ENCODE measurements around the gene PFKFB1. TPM values are rescaled to one million over a fixed set of nuclear protein-coding genes. Genes with fewer than 3 reads are reported as not detected.

Gene PFKFB1
- total RNA-seq, 1 donor from 2014 or later = 0.17 TPM

DNA sequence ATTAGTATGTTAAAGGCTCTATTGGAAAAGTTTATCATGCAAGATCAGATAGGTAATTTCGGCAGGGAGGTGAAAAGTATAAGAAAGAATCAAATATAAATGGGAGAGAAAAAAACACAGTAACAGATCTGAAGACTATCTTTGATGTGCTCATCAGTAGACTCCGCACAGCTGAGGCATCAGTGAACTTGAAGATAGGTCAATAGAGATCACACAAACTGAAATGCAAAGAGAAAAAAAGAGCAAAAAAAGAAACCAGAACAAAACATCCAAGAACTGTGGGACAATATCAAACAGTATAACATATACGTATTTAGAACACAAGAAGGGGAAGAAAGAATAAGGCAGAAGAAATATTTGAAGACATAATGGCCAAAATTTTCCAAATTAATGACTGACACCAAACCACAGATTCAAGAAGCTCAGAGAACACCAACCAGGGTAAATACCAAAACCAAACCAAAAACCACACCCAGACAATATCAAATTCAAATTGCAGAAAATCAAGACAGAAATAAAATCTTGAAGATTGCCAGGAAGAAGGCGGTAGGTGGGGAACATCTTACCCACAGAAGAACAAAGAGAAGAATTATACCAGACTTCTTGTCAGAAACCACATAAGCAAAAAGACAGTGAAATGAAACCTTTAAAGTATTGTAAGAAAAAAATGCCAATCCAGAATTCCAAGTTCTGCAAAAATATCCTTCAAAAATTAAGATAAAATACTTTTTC, 29.1 kb downstream of the PFKFB1 start:
- Histone ChIP-seq H3K4me3 (no peak overlapping the region), H3K27ac (no peak overlapping the region), H2AFZ (replicated peaks) (no peak overlapping the region), H3K4me2 (no peak overlapping the region), H3F3A (ENCODE audit: low read depth) (no peaks in the 10 kb centered on the region), H3K9me3 (ENCODE audit: low read depth) (peaks cover 5% of the 10 kb centered on the region), H3K79me2 (ENCODE audit: low read depth) (no peaks in the 10 kb centered on the region), H4K20me1 (ENCODE audit: low read depth) (no peaks in the 10 kb centered on the region), H3K4me1 (no peaks in the 10 kb centered on the region), H3K36me3 (no peaks in the 10 kb centered on the region), H3K9ac (no peak overlapping the region), H3K27me3 (no peaks in the 10 kb centered on the region)
- H3K9me3 Mint-ChIP-seq = peaks cover 2% of the 10 kb centered on the region
- peaks cover 8% of the 10 kb centered on the region for H3K27me3 Mint-ChIP-seq (ENCODE audit: insufficient read depth, low read depth)
- H3K36me3 Mint-ChIP-seq = no peaks in the 10 kb centered on the region
- no peaks in the 10 kb centered on the region for H3K4me1 Mint-ChIP-seq
- no peak overlapping the region for H3K27ac Mint-ChIP-seq
- no peak for DNase-seq (ENCODE audit: low spot score)
- no peak overlapping the region for H3K4me3 Mint-ChIP-seq
- TF ChIP-seq, protein P1, sequence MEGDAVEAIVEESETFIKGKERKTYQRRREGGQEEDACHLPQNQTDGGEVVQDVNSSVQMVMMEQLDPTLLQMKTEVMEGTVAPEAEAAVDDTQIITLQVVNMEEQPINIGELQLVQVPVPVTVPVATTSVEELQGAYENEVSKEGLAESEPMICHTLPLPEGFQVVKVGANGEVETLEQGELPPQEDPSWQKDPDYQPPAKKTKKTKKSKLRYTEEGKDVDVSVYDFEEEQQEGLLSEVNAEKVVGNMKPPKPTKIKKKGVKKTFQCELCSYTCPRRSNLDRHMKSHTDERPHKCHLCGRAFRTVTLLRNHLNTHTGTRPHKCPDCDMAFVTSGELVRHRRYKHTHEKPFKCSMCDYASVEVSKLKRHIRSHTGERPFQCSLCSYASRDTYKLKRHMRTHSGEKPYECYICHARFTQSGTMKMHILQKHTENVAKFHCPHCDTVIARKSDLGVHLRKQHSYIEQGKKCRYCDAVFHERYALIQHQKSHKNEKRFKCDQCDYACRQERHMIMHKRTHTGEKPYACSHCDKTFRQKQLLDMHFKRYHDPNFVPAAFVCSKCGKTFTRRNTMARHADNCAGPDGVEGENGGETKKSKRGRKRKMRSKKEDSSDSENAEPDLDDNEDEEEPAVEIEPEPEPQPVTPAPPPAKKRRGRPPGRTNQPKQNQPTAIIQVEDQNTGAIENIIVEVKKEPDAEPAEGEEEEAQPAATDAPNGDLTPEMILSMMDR (IDR thresholded peaks at IDR 0.05) = no peak
- TF ChIP-seq EZH2phosphoT487 (IDR thresholded peaks at IDR 0.05) (no peak), EZH2 (IDR thresholded peaks at IDR 0.05) (no peak)

DNA sequence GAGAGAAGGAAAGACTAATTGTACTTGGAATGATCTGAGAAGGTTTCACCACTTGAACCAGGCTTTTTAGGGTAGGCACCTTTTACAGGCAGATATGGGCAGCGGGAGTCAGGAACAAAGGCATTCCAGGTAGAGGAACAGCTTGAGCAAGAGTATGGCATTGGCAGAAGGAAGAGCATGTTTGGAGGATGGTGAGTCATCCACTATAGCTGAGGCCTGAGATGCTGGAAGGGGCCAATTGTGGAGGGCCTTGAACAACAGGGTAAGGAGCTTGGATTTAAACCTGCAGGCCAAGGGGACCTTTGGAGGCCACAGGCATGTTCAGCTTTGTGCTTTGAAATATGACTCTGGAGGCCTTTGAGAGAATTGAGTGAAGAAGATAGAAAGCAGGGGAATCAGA, 32.2 kb downstream of the PFKFB1 start:
- no peak overlapping the region for H3K4me3 Mint-ChIP-seq
- H3K36me3 Mint-ChIP-seq = no peaks in the 10 kb centered on the region
- no peak for DNase-seq (ENCODE audit: low spot score)
- no peak overlapping the region for H3K4me3 ChIP-seq
- TF ChIP-seq EZH2phosphoT487 (IDR thresholded peaks at IDR 0.05) (no peak), EZH2 (IDR thresholded peaks at IDR 0.05) (no peak)
- TF ChIP-seq, protein P1 (IDR thresholded peaks at IDR 0.05) = no peak
- H3K27ac ChIP-seq = no peak overlapping the region
- peaks cover 8% of the 10 kb centered on the region for H3K27me3 Mint-ChIP-seq (ENCODE audit: insufficient read depth, low read depth)
- no peaks in the 10 kb centered on the region for H3K27me3 ChIP-seq
- H3K4me2 ChIP-seq = no peak overlapping the region
- no peaks in the 10 kb centered on the region for H3K4me1 Mint-ChIP-seq
- no peaks in the 10 kb centered on the region for H3K9me3 Mint-ChIP-seq
- H3K9me3 ChIP-seq (ENCODE audit: low read depth) = peaks cover 5% of the 10 kb centered on the region
- H2AFZ ChIP-seq (replicated peaks) = no peak overlapping the region
- no peak overlapping the region for H3K9ac ChIP-seq
- no peak overlapping the region for H3K27ac Mint-ChIP-seq
- no peaks in the 10 kb centered on the region for H3F3A ChIP-seq (ENCODE audit: low read depth)
- H4K20me1 ChIP-seq (ENCODE audit: low read depth) = no peaks in the 10 kb centered on the region
- H3K79me2 ChIP-seq (ENCODE audit: low read depth) = no peaks in the 10 kb centered on the region
- no peaks in the 10 kb centered on the region for H3K36me3 ChIP-seq
- no peaks in the 10 kb centered on the region for H3K4me1 ChIP-seq

DNA sequence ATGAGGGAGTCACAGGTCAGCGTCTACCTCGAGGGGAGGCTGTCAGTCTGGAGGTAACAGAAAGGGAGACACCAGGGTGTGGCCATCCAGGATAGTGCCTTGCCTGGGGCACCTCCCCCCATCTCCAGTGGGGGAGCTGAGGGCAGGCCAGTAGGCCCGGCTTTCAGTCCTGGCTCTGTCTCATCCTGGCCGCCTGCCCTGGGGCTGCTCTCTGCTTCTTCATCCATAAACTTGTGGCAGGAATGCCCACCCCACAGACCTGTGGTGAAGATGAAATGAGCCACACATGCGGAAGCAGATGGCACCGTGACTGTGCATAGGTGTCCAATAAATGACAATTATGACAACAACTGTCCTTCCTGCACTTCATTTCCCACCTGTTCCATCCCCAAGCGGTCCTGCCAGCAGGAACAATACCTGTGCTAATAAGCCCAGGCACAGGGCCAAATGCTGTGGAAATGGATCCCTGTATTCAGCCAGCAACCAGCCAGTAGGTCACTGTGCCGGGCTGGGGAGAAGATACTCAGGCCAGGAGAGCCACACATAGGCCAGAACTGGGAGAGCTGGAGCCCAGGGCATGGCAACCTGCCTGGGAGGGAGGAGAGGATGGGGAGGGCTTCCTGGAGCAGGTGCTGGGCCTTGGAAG, 43.1 kb downstream of the PFKFB1 start:
- no peaks in the 10 kb centered on the region for H4K20me1 ChIP-seq (ENCODE audit: low read depth)
- H2AFZ ChIP-seq (replicated peaks) = no peak overlapping the region
- no peaks in the 10 kb centered on the region for H3K79me2 ChIP-seq (ENCODE audit: low read depth)
- no peaks in the 10 kb centered on the region for H3K9me3 ChIP-seq (ENCODE audit: low read depth)
- no peaks in the 10 kb centered on the region for H3K27me3 Mint-ChIP-seq (ENCODE audit: insufficient read depth, low read depth)
- H3K9ac ChIP-seq = no peak overlapping the region
- H3K4me3 Mint-ChIP-seq = peak overlapping the region; percentile 35
- no peak for TF ChIP-seq EZH2phosphoT487 (IDR thresholded peaks at IDR 0.05)
- no peak for TF ChIP-seq EZH2 (IDR thresholded peaks at IDR 0.05)
- TF ChIP-seq, protein P1 (IDR thresholded peaks at IDR 0.05) = no peak
- no peak overlapping the region for H3K4me2 ChIP-seq
- peaks cover 7% of the 10 kb centered on the region for H3K4me1 Mint-ChIP-seq
- H3K27ac Mint-ChIP-seq = no peak overlapping the region
- no peak for DNase-seq (ENCODE audit: low spot score)
- H3K27ac ChIP-seq = no peak overlapping the region
- H3K27me3 ChIP-seq = no peaks in the 10 kb centered on the region
- no peaks in the 10 kb centered on the region for H3K36me3 Mint-ChIP-seq
- H3K4me1 ChIP-seq = no peaks in the 10 kb centered on the region
- no peaks in the 10 kb centered on the region for H3K36me3 ChIP-seq
- H3K9me3 Mint-ChIP-seq = peaks cover 3% of the 10 kb centered on the region
- no peaks in the 10 kb centered on the region for H3F3A ChIP-seq (ENCODE audit: low read depth)
- no peak overlapping the region for H3K4me3 ChIP-seq
